Transverse colon (tissue), 4 donors: ENCODE measurements around the gene TMEM156. TPM values are rescaled to one million over a fixed set of nuclear protein-coding genes. Genes with fewer than 3 reads are reported as not detected.
"Not testable (repeated sequence)": the region's sequence is repeated elsewhere in the genome, so short reads cannot be mapped to it uniquely, and the experiment has no call there.

Experiments used
- DNase-seq: peaks from one replicate; pipeline ENCODE4 v3.0.0-alpha.2; 2019
- H3K27ac ChIP-seq, 4 donors: fragments of 200-600 bp; sonication (generic); 2 replicates each; pipeline ENCODE4 v1.5.1; 2016 to 2018; ENCODE audit warnings: inconsistent platforms in 4 of 4
- H3K27me3 ChIP-seq: fragments of 200-600 bp; sonication (generic); 2 replicates; pipeline ENCODE4 v1.5.1; 2017; ENCODE audit warnings: inconsistent platforms
- H3K36me3 ChIP-seq, 4 donors: fragments of 200-600 bp; sonication (generic); 2 replicates each; pipeline ENCODE4 v1.5.1; 2017 to 2019; ENCODE audit warnings: inconsistent platforms in 4 of 4
- H3K4me1 ChIP-seq, 4 donors: fragments of 200-600 bp; sonication (generic); 2 replicates each; pipeline ENCODE4 v1.5.1; 2017 to 2020; ENCODE audit warnings: inconsistent platforms in 4 of 4
- H3K4me3 ChIP-seq, 4 donors: fragments of 200-600 bp; sonication (generic); 1 replicate in 1 of 4; 2 replicates in 3 of 4; pipeline versions ENCODE4 v1.5.1 to v1.6.1; 2017 to 2019; ENCODE audit warnings: inconsistent platforms in 4 of 4
- H3K9me3 ChIP-seq, 2 donors: fragments of 200-600 bp; sonication (generic); 2 replicates each; pipeline ENCODE4 v1.5.1; 2017 to 2019; ENCODE audit warnings: inconsistent platforms in 2 of 2
- CTCF ChIP-seq, 5 experiments: fragments of 200-600 bp in 3 of 5; fragments of 450-650 bp in 2 of 5; sonication (generic) in 3 of 5; IDR thresholded peaks; 1 replicate in 2 of 5; 2 replicates in 3 of 5; pipeline ENCODE4 v1.5.1; 2016 to 2017; ENCODE audit warnings: antibody characterized with exemption in 5 of 5, inconsistent platforms in 3 of 5, mild to moderate bottlenecking in 2 of 5, moderate library complexity in 1 of 5
- EP300 ChIP-seq: sonication (generic); formaldehyde crosslinking; IDR thresholded peaks from one replicate; pipeline ENCODE4 v1.6.1; 2017; ENCODE audit warnings: antibody characterized with exemption, low read depth
- POLR2A ChIP-seq: fragments of 450-650 bp; IDR thresholded peaks from one replicate; pipeline ENCODE4 v1.6.1; 2016; ENCODE audit warnings: antibody characterized with exemption, mild to moderate bottlenecking, moderate library complexity
- POLR2AphosphoS5 ChIP-seq, 3 donors: sonication (generic); formaldehyde crosslinking; IDR thresholded peaks; one replicate each; pipeline ENCODE4 v1.6.1; 2016; ENCODE audit warnings: antibody characterized with exemption in 3 of 3
- WGBS, 2 donors: methylation state at CpG; one replicate each; pipeline ENCODE4 v1.1.5; 2018; ENCODE audit warnings: low coverage in 1 of 2; 5-methylcytosine and 5-hydroxymethylcytosine counted together
- in situ Hi-C, 4 donors: fragments of 200-750 bp; cut with MboI; loops; one replicate each; pipeline versions ENCODE4 v1.15.0 to v1.15.1; 2017; ENCODE audit warnings: low sequenced_read_pairs in 3 of 4, low pct_ligation_motif_present in 1 of 4, low pct_unique_long_range_greater_than_20kb in 1 of 4
- intact Hi-C: fragments of 100-400 bp; cut with DNase I; formaldehyde crosslinking; loops from one replicate; pipeline ENCODE4 v1.15.1; 2023; ENCODE audit warnings: low total_unique reads
- total RNA-seq, 4 donors: library from RNA; depleted of rRNA; stranded (reverse); fragments of >200 nt; gene quantifications; one replicate each; pipeline ENCODE4 v1.1.0, GENCODE V29; 2016

Gene TMEM156
- total RNA-seq, 4 donors from 2014 or later, result 0.96 to 2.9 TPM; not detected in 2

GRCh38 chr4:39020130-39020529 lies 12.1 kb downstream of the TMEM156 start:
- no peaks in the 10 kb centered on the region for H3K9me3 ChIP-seq
- no peaks in the 10 kb centered on the region for H3K36me3 ChIP-seq
- 87 to 92% methylated on average over 4 of the region's 4 CpGs for WGBS, 2 donors
- intact Hi-C loops (no loop called here), in situ Hi-C loops (no loop called here)
- no peaks in the 10 kb centered on the region for H3K4me1 ChIP-seq
- TF ChIP-seq POLR2A, result no peak
- no peak overlapping the region for H3K4me3 ChIP-seq
- no peak for DNase-seq
- H3K27me3 ChIP-seq, result no peaks in the 10 kb centered on the region
- no peak overlapping the region for H3K27ac ChIP-seq

DNA sequence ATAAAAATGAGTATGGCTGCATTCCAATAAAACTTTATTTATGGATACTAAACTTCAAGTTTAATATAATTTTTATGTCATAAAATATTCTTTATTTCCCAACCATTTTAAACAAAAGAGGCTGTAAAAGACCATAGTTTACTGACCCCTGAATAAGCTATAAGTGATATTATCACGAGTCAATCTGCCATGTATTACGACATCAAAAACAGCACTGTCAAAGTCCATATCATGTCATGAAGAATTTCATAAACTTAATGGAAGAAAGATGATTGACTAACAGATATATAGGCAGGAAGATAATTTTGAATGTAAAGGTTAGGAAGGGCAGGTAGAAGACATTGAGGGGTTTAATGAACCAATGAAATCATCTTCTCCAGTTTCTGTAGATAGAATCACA lies 18.2 kb downstream of the TMEM156 start:
- in situ Hi-C loops, result no loop called here
- H3K27me3 ChIP-seq, result no peaks in the 10 kb centered on the region
- DNase-seq, result no peak
- no peak overlapping the region for H3K27ac ChIP-seq
- intact Hi-C loops, result no loop called here
- no peak for TF ChIP-seq CTCF (IDR thresholded peaks at IDR 0.05)
- TF ChIP-seq POLR2A, result no peak
- no peak for TF ChIP-seq EP300
- no peak for TF ChIP-seq POLR2AphosphoS5 (IDR thresholded peaks at IDR 0.05)
- H3K36me3 ChIP-seq, result no peaks in the 10 kb centered on the region
- no peak overlapping the region for H3K4me3 ChIP-seq
- no peaks in the 10 kb centered on the region for H3K9me3 ChIP-seq
- no peaks in the 10 kb centered on the region for H3K4me1 ChIP-seq
- 62 to 67% methylated on average over 2 of the region's 2 CpGs for WGBS, 2 donors

DNA sequence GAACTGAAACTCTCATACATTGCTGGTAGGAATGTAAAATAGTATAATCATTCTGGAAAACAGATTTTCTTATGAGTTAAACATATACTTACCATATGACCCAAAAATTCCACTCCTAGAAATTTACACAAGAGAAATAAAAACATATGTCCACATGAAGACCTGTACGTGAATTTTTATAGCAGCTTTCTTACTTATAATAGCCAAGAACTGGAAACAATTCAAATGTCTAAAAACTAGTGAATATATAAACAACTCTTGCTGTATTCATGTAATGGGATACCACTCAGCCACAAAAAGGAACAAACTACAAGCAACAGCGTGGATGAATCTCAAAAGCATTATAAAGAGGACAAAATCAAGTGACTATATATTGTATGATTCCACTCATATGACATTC lies 27.5 kb downstream of the TMEM156 start:
- no peak for TF ChIP-seq POLR2A
- TF ChIP-seq POLR2AphosphoS5 (IDR thresholded peaks at IDR 0.05), result no peak
- TF ChIP-seq EP300, result no peak
- TF ChIP-seq CTCF (IDR thresholded peaks at IDR 0.05), result no peak
- Histone ChIP-seq H3K4me3 (no peak overlapping the region), H3K9me3 (peaks cover 0 to 6% of the 10 kb centered on the region in 2 donors), H3K27me3 (no peaks in the 10 kb centered on the region), H3K4me1 (no peaks in the 10 kb centered on the region), H3K36me3 (no peaks in the 10 kb centered on the region), H3K27ac (no peak overlapping the region)
- no peak for DNase-seq
- in situ Hi-C loops, result no loop called here
- whole genome bisulfite sequencing, 2 donors, result 43 to 50% methylated on average over 2 of the region's 2 CpGs
- intact Hi-C loops, result no loop called here

DNA sequence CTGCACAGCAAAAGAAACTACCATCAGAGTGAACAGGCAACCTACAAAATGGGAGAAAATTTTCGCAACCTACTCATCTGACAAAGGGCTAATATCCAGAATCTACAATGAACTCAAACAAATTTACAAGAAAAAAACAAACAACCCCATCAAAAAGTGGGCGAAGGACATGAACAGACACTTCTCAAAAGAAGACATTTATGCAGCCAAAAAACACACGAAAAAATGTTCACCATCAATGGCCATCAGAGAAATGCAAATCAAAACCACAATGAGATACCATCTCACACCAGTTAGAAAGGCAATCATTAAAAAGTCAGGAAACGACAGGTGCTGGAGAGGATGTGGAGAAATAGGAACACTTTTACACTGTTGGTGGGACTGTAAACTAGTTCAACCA lies 30.2 kb downstream of the TMEM156 start:
- intact Hi-C loops, H3K4me3 ChIP-seq, in situ Hi-C loops, H3K27ac ChIP-seq, H3K36me3 ChIP-seq, DNase-seq, H3K27me3 ChIP-seq, H3K4me1 ChIP-seq: not testable (repeated sequence)
- 83% methylated on average over 3 of the region's 4 CpGs; no CpG with 5 or more reads in 1 of the 2 donors for WGBS, 2 donors
- peaks cover 5 to 11% of the 10 kb centered on the region in 2 donors for H3K9me3 ChIP-seq

DNA sequence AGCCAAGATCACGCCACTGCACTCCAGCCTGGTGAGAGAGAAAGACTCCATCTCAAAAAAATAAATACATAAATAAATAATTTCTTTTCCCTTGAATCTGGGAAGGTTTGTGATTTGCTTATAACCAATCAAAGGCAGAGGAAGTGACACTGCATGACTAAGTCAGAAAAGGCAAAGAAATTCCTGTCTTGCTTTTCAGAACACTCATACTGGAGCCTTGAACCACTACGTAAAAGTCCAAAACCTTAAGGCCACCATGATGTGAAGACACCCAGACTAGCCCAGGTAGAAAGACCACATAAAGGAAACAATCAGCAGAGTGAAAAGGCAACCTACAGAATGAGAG lies 36.6 kb downstream of the TMEM156 start:
- TF ChIP-seq EP300 (no peak), POLR2AphosphoS5 (IDR thresholded peaks at IDR 0.05) (no peak), CTCF (IDR thresholded peaks at IDR 0.05) (no peak), POLR2A (no peak)
- in situ Hi-C loops, result no loop called here
- 67 to 74% methylated on average over 1 to 2 of the region's 2 CpGs for WGBS, 2 donors

More for the DNA sequence above, 36.6 kb downstream of the TMEM156 start:
- Histone ChIP-seq H3K27ac (no peak overlapping the region), H3K4me1 (no peaks in the 10 kb centered on the region), H3K4me3 (no peak overlapping the region), H3K27me3 (no peaks in the 10 kb centered on the region), H3K9me3 (peaks cover 5 to 11% of the 10 kb centered on the region in 2 donors), H3K36me3 (no peaks in the 10 kb centered on the region)
- DNase-seq, result no peak
- intact Hi-C loops, result no loop called here
